IPS DF 6.9 (cell line): ENCODE measurements around the gene PRPF18.
A peak's percentile ranks its signal among the peaks of the same experiment; 100 is the strongest.

ENCODE experiments used
- DNase-seq: peaks from one replicate; pipeline ENCODE4 v3.0.0-alpha.2; 2013; ENCODE audit warnings: low read depth, low spot score
- H3K27ac ChIP-seq: one replicate; pipeline ENCODE4 v1.5.1; 2013; ENCODE audit warnings: low read length, control low read depth
- H3K27me3 ChIP-seq: 2 replicates; pipeline ENCODE4 v1.6.1; 2013; ENCODE audit warnings: mild to moderate bottlenecking, low read length; ENCODE audit not compliant: control insufficient read depth, insufficient read depth
- H3K36me3 ChIP-seq: 2 replicates; pipeline ENCODE4 v1.6.1; 2013; ENCODE audit warnings: low read length; ENCODE audit not compliant: control insufficient read depth, insufficient read depth
- H3K4me1 ChIP-seq: 2 replicates; pipeline ENCODE4 v1.6.1; 2013; ENCODE audit warnings: low read length; ENCODE audit not compliant: control insufficient read depth, insufficient read depth
- H3K4me3 ChIP-seq: 2 replicates; pipeline ENCODE4 v1.5.1; 2013; ENCODE audit warnings: mild to moderate bottlenecking, low read length
- H3K9me3 ChIP-seq: 2 replicates; pipeline ENCODE4 v1.6.1; 2013; ENCODE audit warnings: low read length, inconsistent platforms; ENCODE audit not compliant: control insufficient read depth, insufficient read depth
- WGBS: extraction: QIAGEN DNeasy Blood & Tissue Kit; methylation state at CpG from one replicate; pipeline ENCODE4 v1.1.7; 2013; ENCODE audit warnings: mixed read lengths, missing lambda C conversion rate; ENCODE audit not compliant: insufficient read length, insufficient coverage; 5-methylcytosine and 5-hydroxymethylcytosine counted together

Gene PRPF18

DNA sequence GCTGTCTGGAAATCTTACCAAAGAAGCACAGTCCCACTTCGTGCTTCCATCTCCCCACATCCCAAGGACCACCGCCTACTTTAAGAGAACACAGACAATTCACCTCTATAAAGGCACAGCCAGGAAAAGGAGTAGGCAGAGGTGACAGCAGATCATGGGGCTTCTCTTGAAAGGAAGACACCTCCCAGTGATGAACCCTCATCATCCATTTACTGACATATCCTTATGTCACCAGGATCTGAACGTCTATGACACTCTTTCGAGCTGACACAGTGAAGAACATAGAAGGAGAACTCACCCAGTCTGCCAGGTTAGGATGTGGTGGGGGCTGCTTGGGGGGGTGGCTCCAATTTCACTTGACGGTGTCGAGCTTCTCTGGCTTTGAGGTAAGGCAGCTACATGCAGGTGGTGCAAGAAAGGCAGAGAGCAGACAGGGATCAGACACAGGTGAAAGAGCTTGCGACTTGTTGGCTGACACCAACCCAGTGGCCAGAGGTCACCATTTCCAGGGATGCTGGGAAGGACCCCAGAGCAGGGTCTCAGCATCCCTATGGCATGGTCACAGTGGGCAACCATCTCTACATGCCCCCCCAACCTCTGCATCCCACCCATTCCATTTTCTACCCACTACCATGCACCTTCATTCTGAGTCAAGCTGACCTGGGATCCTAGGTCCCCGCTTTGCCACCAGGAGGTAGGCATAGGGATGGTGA lies 67.5 kb downstream of the PRPF18 start:
- Histone ChIP-seq H3K4me1 (no peaks in the 10 kb centered on the region), H3K9me3 (no peaks in the 10 kb centered on the region), H3K36me3 (peaks cover 23% of the 10 kb centered on the region), H3K4me3 (no peak overlapping the region), H3K27me3 (no peaks in the 10 kb centered on the region), H3K27ac (no peak overlapping the region)
- WGBS: no CpG with 5 or more reads among the region's 8 CpGs
- no peak for DNase-seq

DNA sequence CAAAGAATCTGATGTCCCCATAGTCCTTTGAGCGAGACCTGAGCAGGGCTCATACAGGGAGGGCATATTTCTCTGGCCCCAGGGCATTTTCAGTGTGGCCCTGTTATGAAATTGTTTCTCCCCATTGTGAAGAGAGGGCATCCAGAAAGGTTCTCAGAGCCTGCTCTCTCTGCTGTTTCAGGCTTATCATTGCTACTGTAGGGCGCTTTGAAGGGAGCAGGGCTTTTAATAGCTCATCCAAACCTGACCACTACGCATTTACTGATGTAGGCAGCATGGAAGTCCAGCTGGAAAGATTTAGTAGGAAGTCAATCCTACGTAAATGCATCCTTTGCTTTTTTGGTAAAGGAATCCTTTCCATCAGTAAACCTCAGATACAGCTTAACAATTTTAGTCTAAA lies 68.1 kb downstream of the PRPF18 start:
- Histone ChIP-seq H3K4me1 (no peaks in the 10 kb centered on the region), H3K27me3 (no peaks in the 10 kb centered on the region), H3K36me3 (peaks cover 25% of the 10 kb centered on the region), H3K4me3 (no peak overlapping the region), H3K27ac (no peak overlapping the region), H3K9me3 (no peaks in the 10 kb centered on the region)
- no CpG with 5 or more reads among the region's 4 CpGs for WGBS
- no peak for DNase-seq

- DNase-seq: no peak
- H3K36me3 ChIP-seq: peaks cover 25% of the 10 kb centered on the region
- no CpG with 5 or more reads among the region's 68 CpGs for WGBS
- H3K4me3 ChIP-seq: no peak overlapping the region
- H3K4me1 ChIP-seq: 0 out of 2 replicates have a peak, but pooled peaks cover 1% of the 10 kb centered on the region
- no peaks in the 10 kb centered on the region for H3K27me3 ChIP-seq
- no peaks in the 10 kb centered on the region for H3K9me3 ChIP-seq
- H3K27ac ChIP-seq: no peak overlapping the region
These were observed 69.8 kb downstream of the PRPF18 start for GRCh38 chr10:13656337-13657100.

GRCh38 chr10:13657101-13657680 lies 70.4 kb downstream of the PRPF18 start:
- Histone ChIP-seq H3K4me1 (0 out of 2 replicates have a peak, but pooled peaks cover 1% of the 10 kb centered on the region), H3K27ac (no peak overlapping the region), H3K4me3 (no peak overlapping the region), H3K9me3 (no peaks in the 10 kb centered on the region), H3K36me3 (peaks cover 23% of the 10 kb centered on the region), H3K27me3 (no peaks in the 10 kb centered on the region)
- no peak for DNase-seq
- no CpG with 5 or more reads among the region's 49 CpGs for WGBS

DNA sequence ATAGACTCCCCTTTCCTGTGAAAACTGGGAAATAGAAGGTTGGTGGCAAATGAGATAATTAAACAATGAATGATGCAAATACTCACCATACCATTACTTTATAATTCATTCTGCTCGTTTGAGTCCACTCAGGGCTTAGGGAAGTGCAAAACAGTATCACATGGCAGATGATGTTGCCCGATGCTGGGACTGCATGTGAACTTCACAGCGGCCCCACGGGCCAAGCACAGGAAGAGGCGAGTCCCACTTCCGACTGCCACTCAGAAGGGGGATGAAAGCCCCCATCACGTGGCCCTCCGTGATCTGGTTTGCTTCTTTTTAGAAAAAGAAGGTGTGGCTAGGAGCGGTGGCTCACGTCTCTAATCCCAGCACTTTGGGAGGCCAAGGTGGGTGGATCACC lies 71.5 kb downstream of the PRPF18 start:
- Histone ChIP-seq H3K27ac (no peak overlapping the region), H3K4me1 (0 out of 2 replicates have a peak, but pooled peaks cover 1% of the 10 kb centered on the region), H3K9me3 (no peaks in the 10 kb centered on the region), H3K36me3 (peaks cover 23% of the 10 kb centered on the region), H3K27me3 (no peaks in the 10 kb centered on the region), H3K4me3 (no peak overlapping the region)
- no CpG with 5 or more reads among the region's 10 CpGs for WGBS
- DNase-seq: no peak

GRCh38 chr10:13658871-13659685 lies 72.3 kb downstream of the PRPF18 start:
- Histone ChIP-seq H3K9me3 (no peaks in the 10 kb centered on the region), H3K4me1 (0 out of 2 replicates have a peak, but pooled peaks cover 1% of the 10 kb centered on the region), H3K27ac (no peak overlapping the region), H3K36me3 (peaks cover 16% of the 10 kb centered on the region), H3K27me3 (no peaks in the 10 kb centered on the region), H3K4me3 (no peak overlapping the region)
- no peak for DNase-seq
- WGBS: no CpG with 5 or more reads among the region's 21 CpGs

DNA sequence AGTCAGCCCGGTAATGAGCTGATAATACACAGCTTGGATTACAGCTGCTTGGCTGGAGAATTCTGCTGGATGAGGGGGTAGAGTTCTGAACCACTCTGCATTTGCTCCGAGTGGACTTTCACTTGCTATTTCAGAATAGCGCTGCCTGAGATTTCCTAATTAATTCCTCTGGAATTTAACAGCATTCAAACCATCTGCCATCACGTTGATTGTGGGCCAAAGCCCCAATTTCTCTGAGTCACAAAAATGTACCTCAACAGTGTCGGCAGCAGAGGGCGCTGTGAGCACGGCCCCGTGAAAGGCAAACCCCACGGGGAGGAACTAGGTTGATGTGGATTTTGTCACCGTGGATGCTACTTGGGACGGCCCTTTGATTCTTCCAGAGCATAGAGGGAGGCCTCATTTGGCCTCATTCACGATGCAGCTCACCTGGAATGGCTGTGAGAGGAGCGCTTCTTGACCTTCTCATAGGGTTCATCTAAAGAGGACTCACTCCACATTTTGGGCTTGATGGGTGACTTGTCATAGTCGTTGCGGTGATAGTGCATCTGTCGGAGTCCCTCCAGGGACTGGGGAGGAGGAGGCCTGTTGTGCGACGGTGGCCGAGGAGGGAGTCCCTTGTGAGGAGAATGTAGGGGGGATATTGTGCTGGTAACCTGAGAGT lies 73.3 kb downstream of the PRPF18 start:
- H3K4me1 ChIP-seq: 0 out of 2 replicates have a peak, but pooled peaks cover 1% of the 10 kb centered on the region
- DNase-seq: peak; percentile 22
- H3K27ac ChIP-seq: no peak overlapping the region
- no peak overlapping the region for H3K4me3 ChIP-seq
- no peaks in the 10 kb centered on the region for H3K27me3 ChIP-seq
- WGBS: no CpG with 5 or more reads among the region's 19 CpGs
- peaks cover 13% of the 10 kb centered on the region for H3K36me3 ChIP-seq
- H3K9me3 ChIP-seq: no peaks in the 10 kb centered on the region

- no peak for DNase-seq
- Histone ChIP-seq H3K27me3 (no peaks in the 10 kb centered on the region), H3K27ac (no peak overlapping the region), H3K4me1 (0 out of 2 replicates have a peak, but pooled peaks cover 1% of the 10 kb centered on the region), H3K4me3 (no peak overlapping the region), H3K9me3 (no peaks in the 10 kb centered on the region), H3K36me3 (peaks cover 13% of the 10 kb centered on the region)
- WGBS: no CpG with 5 or more reads among the region's 7 CpGs
These were observed 73.8 kb downstream of the PRPF18 start for GRCh38 chr10:13660551-13660920.

DNA sequence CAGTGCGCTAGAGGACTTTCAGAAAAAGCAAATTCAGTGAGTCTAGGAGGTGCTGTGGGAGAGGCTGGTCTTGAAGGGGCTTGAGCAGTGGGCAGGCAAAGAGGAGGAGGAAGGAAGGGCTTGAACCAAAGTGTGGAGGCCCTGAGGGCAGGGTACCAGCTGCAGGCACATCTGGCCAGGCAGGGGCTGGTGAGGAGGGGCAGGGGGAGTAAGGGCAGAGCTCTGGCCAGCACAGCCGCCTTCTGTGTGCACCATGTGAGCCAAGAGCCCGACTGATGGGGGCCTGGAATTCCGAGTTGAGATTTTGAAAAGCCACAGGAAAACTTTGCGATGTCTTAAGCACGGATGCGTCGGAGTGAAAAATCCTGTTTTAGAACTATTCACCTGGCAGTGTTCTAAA lies 74.5 kb downstream of the PRPF18 start:
- Histone ChIP-seq H3K36me3 (peaks cover 17% of the 10 kb centered on the region), H3K27me3 (no peaks in the 10 kb centered on the region), H3K9me3 (no peaks in the 10 kb centered on the region), H3K27ac (no peak overlapping the region), H3K4me1 (0 out of 2 replicates have a peak, but pooled peaks cover 1% of the 10 kb centered on the region), H3K4me3 (no peak overlapping the region)
- DNase-seq: no peak
- no CpG with 5 or more reads among the region's 8 CpGs for WGBS
